H1 (cell line): ENCODE results near the gene VPS26A. TPM values are rescaled to one million over a fixed set of nuclear protein-coding genes. Genes with fewer than 3 reads are reported as not detected.

ENCODE experiments used
- CTCF ChIA-PET: fragments of 300-600 bp; sonication (Branson Sonifier 250); formaldehyde crosslinking; loops from one replicate; lab custom pipeline; 2021; ENCODE audit not compliant: partially characterized antibody; lab: Charles Lee
- POLR2A ChIA-PET: fragments of 300-600 bp; sonication (Branson Sonifier 250); formaldehyde crosslinking; loops from one replicate; lab custom pipeline; 2021; ENCODE audit warnings: inconsistent platforms; ENCODE audit not compliant: partially characterized antibody; lab: Charles Lee
- DNase-seq, 2 experiments: peaks; one replicate each; pipeline versions ENCODE4 v3.0.0 to v3.0.0-alpha.2; 2010 to 2022; ENCODE audit warnings: low spot score in 2 of 2, low read depth in 1 of 2, mixed read lengths in 1 of 2
- FAIRE-seq: peaks from 2 replicates; lab custom pipeline; 2011; peaks lifted over from hg19 to GRCh38; lab: Jason Lieb, UNC
- H2AFZ ChIP-seq: 2 replicates; pipeline ENCODE4 v1.8.1; 2012; ENCODE audit warnings: low read length, inconsistent platforms
- H2AK5ac ChIP-seq: 2 replicates; pipeline ENCODE4 v1.6.1; 2013; ENCODE audit warnings: low read depth, low read length
- H2BK120ac ChIP-seq: replicated peaks from 2 replicates; pipeline ENCODE3; 2013; ENCODE audit warnings: low read depth, low read length, inconsistent platforms
- H2BK12ac ChIP-seq: 2 replicates; pipeline ENCODE4 v1.6.1; 2013; ENCODE audit warnings: low read depth, low read length
- H2BK15ac ChIP-seq: 2 replicates; pipeline ENCODE4 v1.6.1; 2013; ENCODE audit warnings: low read length
- H2BK20ac ChIP-seq: 2 replicates; pipeline ENCODE4 v1.6.1; 2013; ENCODE audit warnings: low read length
- H2BK5ac ChIP-seq: 2 replicates; pipeline ENCODE4 v1.6.1; 2013; ENCODE audit warnings: low read depth, low read length
- H3K14ac ChIP-seq: 2 replicates; pipeline ENCODE4 v1.6.1; 2013; ENCODE audit warnings: inconsistent platforms; ENCODE audit not compliant: insufficient read length
- H3K18ac ChIP-seq: 2 replicates; pipeline ENCODE4 v1.6.1; 2013; ENCODE audit warnings: low read length; ENCODE audit errors: extremely low read depth
- H3K23ac ChIP-seq: 2 replicates; pipeline ENCODE4 v1.6.1; 2013; ENCODE audit warnings: inconsistent platforms; ENCODE audit not compliant: insufficient read length
- H3K23me2 ChIP-seq: 2 replicates; pipeline ENCODE4 v1.6.1; 2013; ENCODE audit warnings: low read depth, low read length
- H3K27ac ChIP-seq: 2 replicates; pipeline ENCODE4 v1.6.1; 2011; ENCODE audit warnings: low read depth, low read length, inconsistent platforms
- H3K27me3 ChIP-seq, 4 experiments: replicated peaks in 1 of 4; 1 replicate in 1 of 4; 2 replicates in 3 of 4; pipeline versions ENCODE4 v1.6.1 to v1.8.1; 2011 to 2013; ENCODE audit warnings: low read length in 3 of 4, mild to moderate bottlenecking in 3 of 4, inconsistent platforms in 2 of 4, mixed read lengths in 2 of 4, moderate library complexity in 1 of 4; ENCODE audit not compliant: control insufficient read depth in 3 of 4, insufficient read depth in 3 of 4; ENCODE audit errors: extremely low read depth in 1 of 4
- H3K36me3 ChIP-seq, 4 experiments: 2 replicates each; pipeline versions ENCODE4 v1.6.1 to v1.8.1; 2011 to 2013; ENCODE audit warnings: mild to moderate bottlenecking in 4 of 4, low read length in 3 of 4, moderate library complexity in 2 of 4, control low read depth in 1 of 4, inconsistent platforms in 1 of 4; ENCODE audit not compliant: insufficient read depth in 4 of 4, control insufficient read depth in 2 of 4
- H3K4ac ChIP-seq: replicated peaks from 2 replicates; pipeline ENCODE3; 2013; ENCODE audit warnings: low read length, low read depth, mixed read lengths, inconsistent platforms; ENCODE audit not compliant: insufficient read length
- H3K4me1 ChIP-seq, 4 experiments: replicated peaks in 1 of 4; 1 replicate in 1 of 4; 2 replicates in 3 of 4; pipeline versions ENCODE4 v1.6.1 to v1.8.1; 2011 to 2013; ENCODE audit warnings: low read length in 3 of 4, inconsistent platforms in 2 of 4, mixed read lengths in 1 of 4; ENCODE audit not compliant: insufficient read depth in 4 of 4, control insufficient read depth in 3 of 4
- H3K4me2 ChIP-seq, 2 experiments: 2 replicates each; pipeline versions ENCODE4 v1.6.1 to v1.8.1; 2011 to 2013; ENCODE audit warnings: low read depth in 2 of 2, low read length in 2 of 2, control low read depth in 1 of 2, inconsistent platforms in 1 of 2, mild to moderate bottlenecking in 1 of 2; ENCODE audit not compliant: insufficient read depth in 1 of 2
- H3K4me3 ChIP-seq, 4 experiments: fragments of 200-600, 300-600 bp in 1 of 4; sonication (generic), shearing (Covaris generic), sonication (Bioruptor Twin) in 1 of 4; 2 replicates each; pipeline versions ENCODE4 v1.5.1 to v1.8.1; 2011 to 2016; ENCODE audit warnings: low read length in 4 of 4, low read depth in 3 of 4, control low read depth in 2 of 4, inconsistent platforms in 2 of 4, mild to moderate bottlenecking in 2 of 4, mixed read lengths in 1 of 4, moderate library complexity in 1 of 4; ENCODE audit not compliant: insufficient read depth in 2 of 4; ENCODE audit errors: extremely low read depth in 1 of 4
- H3K56ac ChIP-seq: replicated peaks from 2 replicates; pipeline ENCODE3; 2013; ENCODE audit warnings: low read depth, mild to moderate bottlenecking, mixed read lengths, low read length, inconsistent platforms; ENCODE audit not compliant: insufficient read length
- H3K79me1 ChIP-seq: 2 replicates; pipeline ENCODE4 v1.6.1; 2013; ENCODE audit warnings: low read depth, low read length, control low read depth
- H3K79me2 ChIP-seq, 2 experiments: 2 replicates each; pipeline versions ENCODE4 v1.6.1 to v1.8.1; 2012 to 2013; ENCODE audit warnings: low read length in 2 of 2, mild to moderate bottlenecking in 2 of 2, inconsistent platforms in 1 of 2; ENCODE audit not compliant: insufficient read depth in 2 of 2, control insufficient read depth in 1 of 2
- H3K9ac ChIP-seq, 4 experiments: replicated peaks in 1 of 4; 1 replicate in 1 of 4; 2 replicates in 3 of 4; pipeline versions ENCODE4 v1.6.1 to v1.8.1; 2011 to 2013; ENCODE audit warnings: low read depth in 3 of 4, low read length in 3 of 4, control low read depth in 2 of 4, mild to moderate bottlenecking in 2 of 4, moderate library complexity in 2 of 4, inconsistent platforms in 1 of 4; ENCODE audit errors: extremely low read depth in 1 of 4
- H3K9me3 ChIP-seq, 2 experiments: 2 replicates each; pipeline versions ENCODE4 v1.6.1 to v1.8.1; 2012 to 2013; ENCODE audit warnings: mild to moderate bottlenecking in 2 of 2, moderate library complexity in 2 of 2, control low read depth in 1 of 2, inconsistent platforms in 1 of 2, low read depth in 1 of 2, low read length in 1 of 2, mixed read lengths in 1 of 2; ENCODE audit not compliant: insufficient read depth in 2 of 2
- H4K20me1 ChIP-seq, 2 experiments: replicated peaks in 1 of 2; 2 replicates each; pipeline versions ENCODE3 to v1.8.1; 2011 to 2013; ENCODE audit warnings: inconsistent platforms in 2 of 2, low read length in 2 of 2, mild to moderate bottlenecking in 1 of 2; ENCODE audit not compliant: insufficient read depth in 2 of 2, control insufficient read depth in 1 of 2
- H4K5ac ChIP-seq: 2 replicates; pipeline ENCODE4 v1.6.1; 2013; ENCODE audit warnings: low read length, low read depth, mixed read lengths, inconsistent platforms; ENCODE audit not compliant: insufficient read length
- H4K8ac ChIP-seq: 2 replicates; pipeline ENCODE4 v1.8.0; 2013; ENCODE audit warnings: mild to moderate bottlenecking, moderate library complexity, low read length, inconsistent platforms; ENCODE audit not compliant: insufficient read depth; ENCODE audit errors: extremely low read depth
- H4K91ac ChIP-seq: replicated peaks from 2 replicates; pipeline ENCODE3; 2013; ENCODE audit warnings: low read length, mixed read lengths, inconsistent platforms; ENCODE audit not compliant: insufficient read length
- CHD2 ChIP-seq: IDR thresholded peaks from 2 replicates; pipeline ENCODE4 v1.6.1; 2012; ENCODE audit warnings: low read length, improper control_type of control experiment
- JUN ChIP-seq: IDR thresholded peaks from 2 replicates; pipeline ENCODE4 v1.6.1; 2011; ENCODE audit warnings: low read depth, mild to moderate bottlenecking, improper control_type of control experiment, low read length
- RAD21 ChIP-seq, 2 experiments: IDR thresholded peaks in 1 of 2; conservative IDR thresholded peaks in 1 of 2; 2 replicates each; pipeline ENCODE4 v1.6.1; 2011; ENCODE audit warnings: low read depth in 2 of 2, low read length in 2 of 2, improper control_type of control experiment in 1 of 2, inconsistent platforms in 1 of 2, mild to moderate bottlenecking in 1 of 2, moderate library complexity in 1 of 2
- RBBP5 ChIP-seq: IDR thresholded peaks from 2 replicates; pipeline ENCODE4 v1.7.1; 2012; ENCODE audit warnings: low read depth, mild to moderate bottlenecking, inconsistent platforms, low read length, moderate library complexity, borderline replicate concordance
- RFX5 ChIP-seq: IDR thresholded peaks from 2 replicates; pipeline ENCODE4 v1.6.1; 2011; ENCODE audit warnings: low read depth, low read length, improper control_type of control experiment, borderline replicate concordance
- SP1 ChIP-seq: IDR thresholded peaks from 2 replicates; pipeline ENCODE4 v1.6.1; 2011; ENCODE audit warnings: low read depth, low read length
- USF2 ChIP-seq: IDR thresholded peaks from 2 replicates; pipeline ENCODE4 v1.6.1; 2011; ENCODE audit warnings: low read length, improper control_type of control experiment
- YY1 ChIP-seq: IDR thresholded peaks from 2 replicates; pipeline ENCODE4 v1.6.1; 2011; ENCODE audit warnings: low read depth, mild to moderate bottlenecking, low read length
- WGBS, 2 experiments: shearing (Covaris generic) in 1 of 2; methylation state at CpG; one replicate each; pipeline versions ENCODE4 v1.1.6 to v1.1.7; 2013 to 2015; ENCODE audit warnings: low lambda C conversion rate in 2 of 2, mixed read lengths in 2 of 2, inconsistent platforms in 1 of 2, low coverage in 1 of 2, missing lambda C conversion rate in 1 of 2; ENCODE audit not compliant: insufficient replicate concordance in 2 of 2, insufficient coverage in 1 of 2, insufficient read length in 1 of 2; ENCODE audit errors: extremely low coverage in 1 of 2, missing lambda C conversion rate in 1 of 2; 5-methylcytosine and 5-hydroxymethylcytosine counted together
- polyA plus RNA-seq, 7 experiments: library from polyadenylated mRNA; depleted of rRNA in 3 of 7; stranded (reverse) in 5 of 7; unstranded in 2 of 7; fragments of >200 nt in 5 of 7; fragments of 200-250 nt in 2 of 7; gene quantifications; 1 replicate in 5 of 7; 2 replicates in 1 of 7; 4 replicates in 1 of 7; pipeline versions ENCODE4 v1.2.1 to v1.2.3, GENCODE V29; 2011 to 2013; ENCODE audit warnings: missing spikeins in 2 of 7, mixed read lengths in 2 of 7
- total RNA-seq: library from RNA; stranded (reverse); fragmentation: NEBNext Ultra II Directional; extraction: Animal tissue kit (Norgen Biotek cat#: 25700); gene quantifications from 2 replicates; pipeline ENCODE4 v1.2.1, GENCODE V29; 2021

Gene VPS26A
- total and polyA plus RNA-seq, 2 of the 8 experiments (the other 6 are each of a cell fraction or from before 2014, with no cell fraction given), result 10.7 to 44.8 TPM

GRCh38 chr10:69146759-69147158 is 22.8 kb downstream of the VPS26A start:
- Histone ChIP-seq H4K20me1 (peaks cover 2 to 7% of the 10 kb centered on the region in 2 experiments), H3K23me2 (no peaks in the 10 kb centered on the region), H3K4me2 (no peak overlapping the region), H3K79me2 (peaks cover 0 to 34% of the 10 kb centered on the region in 2 experiments; a peak in 2 of 4 replicates), H2BK20ac (no peak overlapping the region), H4K91ac (no peak overlapping the region), H3K18ac (no peak overlapping the region), H3K56ac (no peak overlapping the region), H3K27ac (no peak overlapping the region), H2BK12ac (no peak overlapping the region), H3K4me3 (no peak overlapping the region), H3K4ac (no peak overlapping the region), H2BK15ac (no peak overlapping the region), H2AK5ac (no peak overlapping the region), H3K14ac (no peak overlapping the region), H3K23ac (no peak overlapping the region), H3K9ac (no peak overlapping the region), H3K36me3 (no peaks in the 10 kb centered on the region), H3K27me3 (no peaks in the 10 kb centered on the region), H3K4me1 (no peaks in the 10 kb centered on the region), H2BK5ac (no peak overlapping the region), H3K9me3 (no peaks in the 10 kb centered on the region), H2BK120ac (no peak overlapping the region), H2AFZ (no peak overlapping the region), H4K8ac (no peak overlapping the region), H3K79me1 (no peaks in the 10 kb centered on the region; the same call in 1 of the 2 replicates), H4K5ac (no peak overlapping the region)
- FAIRE-seq (no peak), DNase-seq (no peak)
- ChIA-PET POLR2A (interaction anchor here (1.4 kb wide), 1 partner anchor 22 kb away, joined by 4 read pairs; the partner anchor contains the start of gene VPS26A), CTCF (interaction anchor here (1.1 kb wide), 1 partner anchor 9 kb away, joined by 3 read pairs; no protein-coding TSS in a partner anchor)
- WGBS, 2 experiments, result 86% methylated on average over 2 of the region's 2 CpGs; no CpG with 5 or more reads in 1 of the 2 experiments
- TF ChIP-seq CHD2 (no peak), JUN (no peak), SP1 (no peak), RAD21 (IDR thresholded peaks at IDR 0.05 in 1 of 2, conservative IDR thresholded peaks at IDR 0.05 in 1 of 2; ENCODE audit: low read depth in 2 of 2, low read length in 2 of 2) (no peak), RBBP5 (no peak), USF2 (no peak), YY1 (no peak), RFX5 (no peak)
